T1000 (cell line): ENCODE measurements around the gene ANKS4B.
"Not testable (repeated sequence)": the region's sequence is repeated elsewhere in the genome, so short reads cannot be mapped to it uniquely, and the experiment has no call there.

Experiments
- DNase-seq: peaks from one replicate; lab custom pipeline; 2025; ENCODE audit warnings: mixed read lengths; lab: John Stamatoyannopoulos, UW

ANKS4B gene

DNA sequence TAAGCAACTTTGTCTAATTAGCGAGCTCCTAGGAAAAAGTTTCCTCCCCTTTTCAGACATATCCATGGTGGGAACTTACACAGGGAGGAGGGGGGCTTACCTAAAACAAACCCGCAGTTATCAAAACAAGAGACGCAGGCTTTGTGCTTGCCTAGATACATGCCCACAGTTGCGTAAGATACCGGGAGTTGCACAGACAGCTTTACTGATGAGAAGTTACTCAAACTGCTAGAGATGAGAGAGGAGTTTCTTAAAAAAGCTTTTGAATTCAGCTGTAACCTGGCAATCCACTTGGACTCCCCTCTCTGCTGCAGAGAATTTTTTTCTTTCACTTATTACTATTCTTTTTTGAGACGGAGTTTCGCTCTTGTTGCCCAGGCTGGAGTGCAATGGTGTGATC is 15.3 kb upstream of the ANKS4B start:
- no peak for DNase-seq

DNA sequence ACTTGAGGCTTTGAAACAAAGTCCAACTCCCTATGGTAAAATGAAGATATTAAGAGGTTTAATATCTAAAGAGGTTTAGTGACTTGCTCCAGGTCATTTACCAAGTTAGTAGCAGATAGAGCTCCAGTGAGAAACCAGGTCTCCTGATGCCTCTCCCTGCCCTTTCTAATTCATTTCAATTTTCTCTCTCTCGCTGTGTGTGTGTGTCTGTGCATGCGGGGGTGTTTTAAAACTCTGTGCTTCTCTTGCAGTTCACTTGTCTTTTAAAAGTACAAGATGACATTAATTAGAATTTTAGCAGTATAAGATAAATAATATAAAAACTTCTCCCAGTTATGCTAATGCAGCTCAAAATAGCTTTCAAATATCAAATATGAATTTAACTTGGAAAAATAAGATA is 13.9 kb upstream of the ANKS4B start:
- DNase-seq, result no peak

DNA sequence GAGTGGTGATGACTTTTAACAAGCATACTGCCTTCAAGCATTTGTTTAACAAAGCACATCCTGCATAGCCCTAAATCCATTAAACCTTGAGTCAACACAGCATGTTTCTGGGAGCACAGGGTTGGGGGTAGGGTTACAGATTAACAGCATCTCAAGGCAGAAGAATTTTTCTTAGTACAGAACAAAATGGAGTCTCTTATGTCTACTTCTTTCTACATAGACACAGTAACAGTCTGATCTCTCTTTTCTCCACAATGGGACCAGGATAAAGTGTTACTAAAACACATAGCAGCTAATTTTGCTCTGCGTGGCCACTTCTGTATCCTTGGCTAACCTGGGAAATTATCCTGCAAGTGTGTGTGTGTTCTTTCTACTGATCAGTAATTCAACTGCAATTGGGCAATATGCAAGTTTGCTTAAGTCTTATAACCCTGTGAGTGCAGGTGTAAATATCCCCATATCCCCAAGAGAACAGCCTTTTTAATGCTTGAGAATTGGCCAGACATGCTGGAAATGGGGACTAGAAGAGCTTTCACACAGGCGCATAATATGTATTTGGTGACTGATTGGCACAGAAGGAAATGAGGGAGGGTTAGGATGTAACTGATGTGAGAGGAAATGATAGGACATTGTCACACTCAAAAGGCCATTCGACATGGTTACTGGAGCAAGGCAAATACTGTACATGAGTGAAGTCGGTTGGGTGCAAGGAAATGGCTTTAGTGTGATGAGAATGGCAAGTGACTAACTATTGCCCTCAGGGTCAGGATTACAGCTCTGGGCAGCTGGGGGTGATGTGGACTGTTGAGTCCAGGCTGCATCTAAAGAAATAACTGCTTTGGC is 10.8 kb upstream of the ANKS4B start:
- DNase-seq, result no peak

DNA sequence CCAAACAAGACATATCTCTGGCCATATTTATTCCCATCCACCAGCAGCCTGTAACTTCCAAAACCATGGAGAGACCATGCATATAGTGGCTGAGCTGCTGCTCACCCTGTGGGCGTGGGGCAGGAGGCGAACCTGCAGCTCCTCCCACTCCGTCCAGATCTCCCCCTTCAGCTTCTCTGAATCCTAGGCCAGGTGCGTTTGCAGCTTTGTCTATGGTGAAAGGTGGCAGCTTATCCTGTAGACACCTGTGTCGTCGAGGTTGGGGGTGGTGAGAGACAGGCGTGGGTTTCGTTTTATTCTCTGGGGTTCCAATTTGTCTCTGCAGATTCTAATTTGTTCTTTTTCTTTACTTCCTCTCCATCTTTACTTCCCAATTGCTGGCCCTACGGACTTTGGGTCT is 9.7 kb upstream of the ANKS4B start:
- DNase-seq, result no peak

GRCh38 chr16:21224800-21225199 is 8.7 kb upstream of the ANKS4B start:
- DNase-seq, result no peak

GRCh38 chr16:21226749-21227148 is 6.8 kb upstream of the ANKS4B start:
- DNase-seq, result no peak

DNA sequence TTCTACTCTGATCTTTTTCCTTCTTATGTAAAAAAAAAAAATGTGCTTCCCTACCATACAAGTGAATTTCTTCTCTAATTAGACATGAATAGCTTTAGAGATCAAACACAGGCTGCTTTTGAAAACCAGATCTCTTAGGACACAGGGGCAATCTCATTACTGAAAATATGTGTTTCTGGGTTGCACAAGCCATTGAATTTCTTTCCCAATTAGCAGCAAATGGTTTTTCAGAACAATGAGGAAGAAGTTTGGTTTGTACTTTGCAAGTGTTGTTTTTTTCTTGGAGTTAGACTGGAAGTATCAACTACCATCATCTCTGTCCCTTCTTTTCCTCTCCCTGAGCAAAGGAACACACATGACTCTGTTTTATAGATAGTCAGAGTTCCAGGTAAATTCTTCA is 5.6 kb upstream of the ANKS4B start:
- no peak for DNase-seq

GRCh38 chr16:21228361-21228872 is 5.1 kb upstream of the ANKS4B start:
- DNase-seq, result no peak

DNA sequence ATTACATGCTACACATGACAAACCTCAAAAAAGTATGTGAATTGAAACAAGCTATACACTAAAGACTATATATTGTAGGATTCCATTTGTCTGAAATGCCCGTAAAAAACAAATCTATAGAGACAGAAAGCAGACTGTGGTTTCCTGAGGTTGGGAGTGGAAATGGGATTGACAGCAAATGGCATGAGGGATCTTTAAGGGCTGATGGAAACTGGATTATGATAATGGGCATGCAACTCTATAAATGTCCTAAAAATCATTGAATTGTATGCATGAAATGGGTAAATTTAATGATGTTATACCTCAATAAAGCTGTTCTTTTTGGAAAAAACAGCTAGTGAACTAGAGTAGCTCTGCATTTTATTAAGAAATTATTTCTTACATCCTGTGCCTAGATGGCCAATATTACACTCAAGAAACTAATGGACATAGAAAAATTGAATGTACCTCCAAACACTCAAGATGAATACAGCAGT is 416 bp upstream of the ANKS4B start:
- DNase-seq, result no peak

DNA sequence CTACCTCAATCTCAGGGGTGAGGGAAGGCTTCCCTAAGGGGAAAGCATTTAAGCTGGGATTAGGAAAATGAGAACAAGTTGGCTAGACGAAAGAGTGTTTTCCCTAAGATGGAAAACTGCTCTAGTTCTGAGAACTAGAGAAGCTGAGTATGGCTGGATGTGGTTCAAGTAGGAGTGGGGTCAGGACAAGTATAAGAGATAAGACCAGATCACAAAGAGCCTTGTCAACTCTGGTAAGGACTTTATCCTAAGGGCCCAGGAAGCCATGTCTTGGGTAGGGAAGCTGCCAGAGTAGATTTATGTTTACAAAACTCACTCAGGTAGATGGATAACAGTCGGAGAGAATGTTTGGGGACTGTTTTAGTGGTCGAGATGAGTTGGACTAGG is 1.7 kb downstream of the ANKS4B start:
- no peak for DNase-seq

DNA sequence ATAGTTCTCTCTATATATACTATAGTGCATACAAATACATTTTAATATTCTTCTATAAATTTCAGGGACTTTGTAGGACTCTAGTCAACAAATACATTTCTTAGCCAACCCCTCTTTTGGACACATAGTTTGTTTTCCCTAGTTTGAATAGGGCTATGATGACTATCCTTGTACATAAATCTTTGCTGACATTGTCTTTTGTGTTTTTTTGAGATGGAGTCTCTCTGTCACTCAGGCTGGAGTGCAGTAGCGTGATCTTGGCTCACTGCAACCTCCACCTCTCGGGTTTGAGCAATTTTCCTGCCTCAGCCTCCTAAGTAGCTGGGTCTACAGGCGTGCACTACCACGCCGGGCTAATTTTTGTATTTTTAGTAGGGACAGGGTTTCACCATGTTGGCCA is 3.3 kb downstream of the ANKS4B start:
- DNase-seq, result no peak

DNA sequence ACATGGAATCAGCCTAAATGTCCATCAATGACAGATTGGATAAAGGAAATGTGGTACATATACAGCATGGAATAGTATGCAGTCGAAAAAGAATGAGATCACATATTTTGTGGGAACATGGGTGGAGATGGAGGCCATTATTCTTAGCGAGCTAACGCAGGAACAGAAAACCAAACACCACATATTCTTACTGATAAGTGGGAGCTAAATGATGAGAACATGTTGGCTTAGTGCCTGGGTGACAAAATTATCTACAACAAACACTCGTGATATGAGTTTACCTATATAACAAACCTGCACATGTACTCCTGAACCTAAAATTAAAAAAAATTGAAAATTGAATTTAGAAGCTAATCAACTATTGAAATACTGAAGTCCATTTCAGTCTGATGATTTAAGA is 6.1 kb downstream of the ANKS4B start:
- DNase-seq, result no peak

- DNase-seq, result no peak
Observed at GRCh38 chr16:21242756-21243155, 9.3 kb downstream of the ANKS4B start.

GRCh38 chr16:21244518-21245215 is 11.2 kb downstream of the ANKS4B start:
- no peak for DNase-seq

- not testable (repeated sequence) for DNase-seq
Observed at GRCh38 chr16:21248179-21248578, 14.7 kb downstream of the ANKS4B start.

- no peak for DNase-seq
Observed at GRCh38 chr16:21250072-21250923, 16.8 kb downstream of the ANKS4B start.

DNA sequence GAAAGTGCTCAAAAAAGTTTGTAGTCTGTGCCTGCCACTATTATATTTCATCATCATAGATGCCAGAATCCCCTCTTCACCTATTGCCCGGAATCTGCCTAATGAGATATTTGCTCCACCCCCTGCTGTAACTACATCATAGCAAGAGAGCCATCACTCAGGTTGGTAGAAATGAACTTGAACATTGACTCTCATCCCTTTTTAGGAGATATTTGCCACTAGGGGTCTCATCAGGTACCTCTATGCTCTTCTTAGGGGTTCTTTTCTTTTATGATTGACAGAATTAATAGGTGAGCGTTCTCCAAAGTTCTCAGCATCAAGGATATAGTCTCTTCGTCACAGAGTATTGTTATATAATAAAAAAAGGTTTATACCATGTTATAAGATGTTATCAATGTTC is 20.0 kb downstream of the ANKS4B start:
- no peak for DNase-seq

GRCh38 chr16:21256636-21257035 is 23.1 kb downstream of the ANKS4B start:
- DNase-seq, result no peak

DNA sequence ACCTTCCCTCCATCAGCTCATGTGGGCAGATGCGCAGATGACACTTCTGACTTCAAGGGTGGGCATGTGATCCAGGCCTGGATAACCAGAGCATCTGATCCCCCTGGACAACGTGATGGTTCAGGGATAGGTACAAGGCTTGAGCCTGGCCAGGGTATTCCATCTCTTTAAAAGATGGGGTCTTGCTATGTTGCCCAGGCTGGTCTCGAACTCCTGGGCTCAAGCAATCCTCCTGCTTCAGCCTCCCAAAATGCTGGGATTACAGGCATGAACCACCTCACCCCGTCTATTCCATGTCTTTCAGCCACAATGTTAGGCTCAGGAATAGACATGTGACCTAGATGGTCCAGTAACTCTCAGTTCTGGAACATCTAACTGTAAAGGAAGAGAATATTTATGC is 23.8 kb downstream of the ANKS4B start:
- no peak for DNase-seq

GRCh38 chr16:21260870-21261791 is 27.6 kb downstream of the ANKS4B start:
- no peak for DNase-seq
